PFSK-1 (cell line): ENCODE data around the gene HS6ST3.

ENCODE experiments used
- FOXP2 ChIP-seq: optimal IDR thresholded peaks from 2 replicates; pipeline ENCODE3; 2011; ENCODE audit warnings: borderline replicate concordance, control low read depth, inconsistent platforms; ENCODE audit not compliant: insufficient read depth; ENCODE audit errors: extremely low read length, extremely low read depth
- POLR2AphosphoS5 ChIP-seq: IDR thresholded peaks from 2 replicates; pipeline ENCODE4 v1.6.1; 2012; ENCODE audit warnings: low read depth, mild to moderate bottlenecking, control low read depth, low read length, moderate library complexity
- SIN3A ChIP-seq: IDR thresholded peaks from 2 replicates; pipeline ENCODE4 v1.6.1; 2012; ENCODE audit warnings: mild to moderate bottlenecking, low read length, moderate library complexity, borderline replicate concordance; ENCODE audit not compliant: insufficient read depth
- TAF1 ChIP-seq: IDR thresholded peaks from 2 replicates; pipeline ENCODE4 v1.6.1; 2012; ENCODE audit warnings: low read length, control low read depth, borderline replicate concordance; ENCODE audit not compliant: insufficient read depth
- TF ChIP-seq, protein P1 (sequence below), 2 experiments: IDR thresholded peaks; 2 replicates each; pipeline versions ENCODE4 v1.6.1 to v1.8.0; 2011 to 2012; ENCODE audit warnings: low read depth in 2 of 2, low read length in 2 of 2, control low read depth in 1 of 2, inconsistent platforms in 1 of 2, mild to moderate bottlenecking in 1 of 2, moderate library complexity in 1 of 2; ENCODE audit not compliant: insufficient read depth in 1 of 2

DNA sequence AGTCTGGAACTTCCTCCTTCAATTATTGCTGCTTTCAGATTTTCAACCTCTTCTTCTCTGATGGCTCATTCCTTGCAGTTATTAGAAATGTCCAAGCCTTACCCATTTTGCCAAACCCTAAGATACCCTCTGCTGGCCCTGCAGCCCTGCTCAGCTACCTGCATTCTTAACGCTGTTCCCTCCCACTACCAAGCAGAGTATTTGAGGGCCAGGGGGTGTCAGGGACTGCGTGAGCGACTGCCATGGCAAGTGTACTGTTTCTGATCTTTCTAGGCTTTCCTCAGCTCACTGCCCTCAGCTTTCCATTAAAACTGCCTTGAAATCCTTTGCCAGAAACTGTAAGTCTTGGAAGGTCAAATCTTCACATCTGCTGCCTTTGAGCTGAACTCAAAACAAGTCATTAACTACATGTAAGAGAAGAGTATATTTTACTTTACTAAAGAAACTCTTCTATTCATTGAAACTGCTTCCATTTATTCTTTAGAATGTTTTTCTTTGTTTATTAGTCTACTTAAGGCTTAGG lies 41.0 kb downstream of the HS6ST3 start:
- no peak for TF ChIP-seq SIN3A
- TF ChIP-seq, protein P1, sequence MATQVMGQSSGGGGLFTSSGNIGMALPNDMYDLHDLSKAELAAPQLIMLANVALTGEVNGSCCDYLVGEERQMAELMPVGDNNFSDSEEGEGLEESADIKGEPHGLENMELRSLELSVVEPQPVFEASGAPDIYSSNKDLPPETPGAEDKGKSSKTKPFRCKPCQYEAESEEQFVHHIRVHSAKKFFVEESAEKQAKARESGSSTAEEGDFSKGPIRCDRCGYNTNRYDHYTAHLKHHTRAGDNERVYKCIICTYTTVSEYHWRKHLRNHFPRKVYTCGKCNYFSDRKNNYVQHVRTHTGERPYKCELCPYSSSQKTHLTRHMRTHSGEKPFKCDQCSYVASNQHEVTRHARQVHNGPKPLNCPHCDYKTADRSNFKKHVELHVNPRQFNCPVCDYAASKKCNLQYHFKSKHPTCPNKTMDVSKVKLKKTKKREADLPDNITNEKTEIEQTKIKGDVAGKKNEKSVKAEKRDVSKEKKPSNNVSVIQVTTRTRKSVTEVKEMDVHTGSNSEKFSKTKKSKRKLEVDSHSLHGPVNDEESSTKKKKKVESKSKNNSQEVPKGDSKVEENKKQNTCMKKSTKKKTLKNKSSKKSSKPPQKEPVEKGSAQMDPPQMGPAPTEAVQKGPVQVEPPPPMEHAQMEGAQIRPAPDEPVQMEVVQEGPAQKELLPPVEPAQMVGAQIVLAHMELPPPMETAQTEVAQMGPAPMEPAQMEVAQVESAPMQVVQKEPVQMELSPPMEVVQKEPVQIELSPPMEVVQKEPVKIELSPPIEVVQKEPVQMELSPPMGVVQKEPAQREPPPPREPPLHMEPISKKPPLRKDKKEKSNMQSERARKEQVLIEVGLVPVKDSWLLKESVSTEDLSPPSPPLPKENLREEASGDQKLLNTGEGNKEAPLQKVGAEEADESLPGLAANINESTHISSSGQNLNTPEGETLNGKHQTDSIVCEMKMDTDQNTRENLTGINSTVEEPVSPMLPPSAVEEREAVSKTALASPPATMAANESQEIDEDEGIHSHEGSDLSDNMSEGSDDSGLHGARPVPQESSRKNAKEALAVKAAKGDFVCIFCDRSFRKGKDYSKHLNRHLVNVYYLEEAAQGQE (IDR thresholded peaks at IDR 0.05; ENCODE audit: insufficient read depth in 1 of 2, low read depth in 2 of 2, low read length in 2 of 2) = no peak
- TF ChIP-seq POLR2AphosphoS5 = no peak
- TF ChIP-seq FOXP2 = no peak
- TF ChIP-seq TAF1 = no peak
